ENCODE data around the gene TSPO2.

- TF ChIP-seq CTCF (IDR thresholded peaks at IDR 0.05; ENCODE audit: borderline replicate concordance, extremely low read depth, low read length, poor library complexity, severe bottlenecking) (no peak), EZH2 (IDR thresholded peaks at IDR 0.05; ENCODE audit: borderline replicate concordance, low read depth, low read length, severe bottlenecking) (no peak)
Observed at GRCh38 chr6:41063884-41064285, 21.6 kb downstream of the TSPO2 start.
